MM.1S (cell line): ENCODE data around the gene FHIT.

Source experiments
- DNase-seq: peaks from one replicate; pipeline ENCODE4 v3.0.0-alpha.2; 2015
- H2AFZ ChIP-seq: fragments of 300-600 bp; sonication (generic); 2 replicates; pipeline ENCODE4 v1.6.0; 2016; ENCODE audit warnings: antibody characterized with exemption, low read length
- H3F3A ChIP-seq: fragments of 300-600 bp; sonication (generic); 2 replicates; pipeline ENCODE4 v1.6.1; 2016; ENCODE audit warnings: mild to moderate bottlenecking, antibody characterized with exemption, low read length, moderate library complexity, mixed read lengths; ENCODE audit not compliant: insufficient read depth
- H3K27ac ChIP-seq: fragments of 300-600 bp; sonication (generic); 2 replicates; pipeline ENCODE4 v1.5.1; 2016; ENCODE audit warnings: mild to moderate bottlenecking, low read length
- H3K27me3 ChIP-seq: fragments of 300-600 bp; sonication (generic); replicated peaks from 2 replicates; pipeline ENCODE4 v1.6.0; 2016; ENCODE audit warnings: low read length; ENCODE audit not compliant: insufficient read depth
- H3K36me3 ChIP-seq: fragments of 300-600 bp; sonication (generic); replicated peaks from 2 replicates; pipeline ENCODE4 v1.6.1; 2016; ENCODE audit warnings: mild to moderate bottlenecking, low read length, mixed read lengths; ENCODE audit not compliant: insufficient read depth
- H3K4me1 ChIP-seq: fragments of 300-600 bp; sonication (generic); 2 replicates; pipeline ENCODE4 v1.6.1; 2016; ENCODE audit warnings: low read length, mixed read lengths
- H3K4me2 ChIP-seq: fragments of 300-600 bp; sonication (generic); 2 replicates; pipeline ENCODE4 v1.6.0; 2016; ENCODE audit warnings: low read depth, low read length
- H3K4me3 ChIP-seq: fragments of 300-600 bp; sonication (generic); 2 replicates; pipeline ENCODE4 v1.5.1; 2016; ENCODE audit warnings: low read length, mixed read lengths
- H3K79me2 ChIP-seq: fragments of 300-600 bp; sonication (generic); 2 replicates; pipeline ENCODE4 v1.6.1; 2016; ENCODE audit warnings: mixed run types, low read length, mixed read lengths
- H3K9ac ChIP-seq: fragments of 300-600 bp; sonication (generic); 2 replicates; pipeline ENCODE4 v1.6.1; 2016; ENCODE audit warnings: low read length, mixed read lengths
- H3K9me2 ChIP-seq: fragments of 300-600 bp; sonication (generic); replicated peaks from 2 replicates; pipeline ENCODE4 v1.6.1; 2016; ENCODE audit warnings: mild to moderate bottlenecking, low read length, mixed read lengths; ENCODE audit not compliant: insufficient read depth
- H3K9me3 ChIP-seq: fragments of 300-600 bp; sonication (generic); replicated peaks from 2 replicates; pipeline ENCODE4 v1.6.1; 2016; ENCODE audit warnings: mild to moderate bottlenecking, low read length, mixed read lengths; ENCODE audit not compliant: insufficient read depth
- H4K20me1 ChIP-seq: fragments of 300-600 bp; sonication (generic); 2 replicates; pipeline ENCODE4 v1.6.1; 2016; ENCODE audit warnings: mild to moderate bottlenecking, low read length, moderate library complexity, mixed read lengths; ENCODE audit not compliant: insufficient read depth
- CTCF ChIP-seq: fragments of 300-600 bp; sonication (generic); IDR thresholded peaks from 2 replicates; pipeline ENCODE4 v1.5.1; 2016; ENCODE audit warnings: antibody characterized with exemption, low read length, mixed read lengths
- EZH2 ChIP-seq: fragments of 300-600 bp; sonication (generic); optimal IDR thresholded peaks from 2 replicates; pipeline ENCODE3; 2017; ENCODE audit warnings: low read depth, mild to moderate bottlenecking, antibody characterized with exemption, low read length, mixed read lengths
- EZH2phosphoT487 ChIP-seq: fragments of 300-600 bp; sonication (generic); IDR thresholded peaks from 2 replicates; pipeline ENCODE4 v1.6.1; 2018; ENCODE audit warnings: antibody characterized with exemption, low read length

The FHIT gene

DNA sequence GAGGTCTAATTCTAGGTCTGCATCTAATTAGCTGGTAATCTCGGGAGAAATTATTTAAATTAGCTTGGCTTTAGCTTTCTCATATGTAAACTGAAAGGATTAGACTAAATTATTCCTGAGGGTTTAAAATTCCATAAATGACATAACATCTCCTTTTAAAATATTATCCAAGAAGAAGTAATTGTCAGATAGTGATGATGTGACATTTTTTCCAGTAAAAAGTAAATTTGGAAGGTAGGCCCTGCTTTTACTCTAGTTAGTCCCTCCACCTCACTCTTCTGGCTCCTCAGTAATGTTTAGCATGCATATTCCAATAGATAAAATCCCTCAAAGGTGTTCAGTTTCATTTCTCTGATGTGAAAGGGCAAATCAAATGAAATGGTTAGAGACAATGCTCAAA, 215.7 kb downstream of the FHIT start:
- H3K27ac ChIP-seq, result no peak overlapping the region
- no peak for TF ChIP-seq EZH2
- no peak for TF ChIP-seq EZH2phosphoT487
- no peak for TF ChIP-seq CTCF
- no peaks in the 10 kb centered on the region for H4K20me1 ChIP-seq
- no peaks in the 10 kb centered on the region for H3K79me2 ChIP-seq
- no peak overlapping the region for H3K9ac ChIP-seq
- H3K4me2 ChIP-seq, result no peak overlapping the region
- no peaks in the 10 kb centered on the region for H3K9me3 ChIP-seq
- no peaks in the 10 kb centered on the region for H3K9me2 ChIP-seq
- no peaks in the 10 kb centered on the region for H3K36me3 ChIP-seq
- H3K4me1 ChIP-seq, result no peaks in the 10 kb centered on the region
- H3K4me3 ChIP-seq, result no peak overlapping the region
- no peaks in the 10 kb centered on the region for H3K27me3 ChIP-seq
- H2AFZ ChIP-seq, result no peak overlapping the region
- no peak for DNase-seq
- no peaks in the 10 kb centered on the region for H3F3A ChIP-seq

GRCh38 chr3:61032991-61033390, 218.3 kb downstream of the FHIT start:
- Histone ChIP-seq H3K27me3 (no peaks in the 10 kb centered on the region), H3K79me2 (no peaks in the 10 kb centered on the region), H3K4me2 (no peak overlapping the region), H2AFZ (no peak overlapping the region), H3K9ac (no peak overlapping the region), H3K9me2 (no peaks in the 10 kb centered on the region), H4K20me1 (no peaks in the 10 kb centered on the region), H3K4me1 (no peaks in the 10 kb centered on the region), H3K27ac (no peak overlapping the region), H3K9me3 (no peaks in the 10 kb centered on the region), H3F3A (no peaks in the 10 kb centered on the region), H3K36me3 (no peaks in the 10 kb centered on the region), H3K4me3 (no peak overlapping the region)
- TF ChIP-seq CTCF (no peak), EZH2phosphoT487 (no peak), EZH2 (no peak)
- no peak for DNase-seq

GRCh38 chr3:61031503-61031902, 219.7 kb downstream of the FHIT start:
- Histone ChIP-seq H3K9me3 (no peaks in the 10 kb centered on the region), H3K9me2 (no peaks in the 10 kb centered on the region), H3K36me3 (no peaks in the 10 kb centered on the region), H2AFZ (no peak overlapping the region), H3K4me1 (no peaks in the 10 kb centered on the region), H3F3A (no peaks in the 10 kb centered on the region), H3K9ac (no peak overlapping the region), H3K4me2 (no peak overlapping the region), H3K27ac (no peak overlapping the region), H3K4me3 (no peak overlapping the region), H3K27me3 (no peaks in the 10 kb centered on the region), H4K20me1 (no peaks in the 10 kb centered on the region), H3K79me2 (no peaks in the 10 kb centered on the region)
- DNase-seq, result no peak
- no peak for TF ChIP-seq CTCF
- TF ChIP-seq EZH2phosphoT487, result no peak
- no peak for TF ChIP-seq EZH2
